H9 (cell line): Measurements from ENCODE around the gene C1QTNF9B. TPM values are rescaled to one million over a fixed set of nuclear protein-coding genes. Genes with fewer than 3 reads are reported as not detected.
A peak's percentile ranks its signal among the peaks of the same experiment; 100 is the strongest.

ENCODE experiments used
- DNase-seq: peaks from one replicate; pipeline ENCODE4 v3.0.0-alpha.2; 2017
- H2AFZ ChIP-seq: one replicate; pipeline ENCODE4 v1.6.1; 2013; ENCODE audit warnings: mild to moderate bottlenecking, low read length, control low read depth, moderate library complexity
- H2AK5ac ChIP-seq: 2 replicates; pipeline ENCODE4 v1.6.1; 2013; ENCODE audit warnings: low read length, control low read depth, mixed read lengths; ENCODE audit not compliant: insufficient read length
- H2BK120ac ChIP-seq: one replicate; pipeline ENCODE4 v1.6.1; 2013; ENCODE audit warnings: low read depth, mild to moderate bottlenecking, low read length, control low read depth, inconsistent platforms; ENCODE audit not compliant: poor library complexity, severe bottlenecking
- H2BK12ac ChIP-seq: 2 replicates; pipeline ENCODE4 v1.6.1; 2013; ENCODE audit warnings: low read length, control low read depth, mixed read lengths, low read depth; ENCODE audit not compliant: insufficient read length
- H2BK15ac ChIP-seq: 2 replicates; pipeline ENCODE4 v1.6.1; 2013; ENCODE audit warnings: low read depth, low read length, control low read depth
- H2BK20ac ChIP-seq: one replicate; pipeline ENCODE4 v1.6.1; 2013; ENCODE audit warnings: low read depth, mild to moderate bottlenecking, low read length, control low read depth, inconsistent platforms; ENCODE audit not compliant: poor library complexity, severe bottlenecking
- H2BK5ac ChIP-seq: 2 replicates; pipeline ENCODE4 v1.6.1; 2013; ENCODE audit warnings: low read length, control low read depth, mixed read lengths; ENCODE audit not compliant: insufficient read length
- H3K14ac ChIP-seq: 2 replicates; pipeline ENCODE4 v1.6.1; 2013; ENCODE audit warnings: low read length, control low read depth; ENCODE audit not compliant: insufficient read depth
- H3K18ac ChIP-seq: 2 replicates; pipeline ENCODE4 v1.6.1; 2013; ENCODE audit warnings: low read depth, mild to moderate bottlenecking, mixed read lengths, low read length, control low read depth; ENCODE audit not compliant: insufficient read length
- H3K23ac ChIP-seq: 2 replicates; pipeline ENCODE4 v1.6.1; 2013; ENCODE audit warnings: low read length, control low read depth, mixed read lengths, low read depth; ENCODE audit not compliant: insufficient read length
- H3K23me2 ChIP-seq: 2 replicates; pipeline ENCODE4 v1.6.1; 2013; ENCODE audit warnings: low read depth, mild to moderate bottlenecking, mixed read lengths, low read length, control low read depth; ENCODE audit not compliant: insufficient read length, poor library complexity, severe bottlenecking
- H3K27ac ChIP-seq: 2 replicates; pipeline ENCODE4 v1.5.1; 2013; ENCODE audit warnings: low read length, control low read depth, mixed read lengths, low read depth; ENCODE audit not compliant: insufficient read length
- H3K27me3 ChIP-seq: 2 replicates; pipeline ENCODE4 v1.6.1; 2013; ENCODE audit warnings: low read length, control low read depth, inconsistent platforms; ENCODE audit not compliant: insufficient read depth
- H3K4ac ChIP-seq: 2 replicates; pipeline ENCODE4 v1.6.1; 2013; ENCODE audit warnings: low read depth, mild to moderate bottlenecking, control low read depth, inconsistent platforms, low read length, moderate library complexity
- H3K4me1 ChIP-seq: 2 replicates; pipeline ENCODE4 v1.6.1; 2013; ENCODE audit warnings: low read length, control low read depth, inconsistent platforms; ENCODE audit not compliant: insufficient read depth
- H3K4me2 ChIP-seq: 2 replicates; pipeline ENCODE4 v1.6.1; 2013; ENCODE audit warnings: low read length, control low read depth, mixed read lengths; ENCODE audit not compliant: insufficient read length, insufficient read depth
- H3K56ac ChIP-seq: 2 replicates; pipeline ENCODE4 v1.6.1; 2013; ENCODE audit warnings: low read depth, mild to moderate bottlenecking, mixed read lengths, low read length, control low read depth; ENCODE audit not compliant: insufficient read length
- H3K79me1 ChIP-seq: 2 replicates; pipeline ENCODE4 v1.6.1; 2013; ENCODE audit warnings: low read depth, mild to moderate bottlenecking, moderate library complexity, low read length, control low read depth, inconsistent platforms; ENCODE audit not compliant: insufficient read depth, poor library complexity, severe bottlenecking
- H3K79me2 ChIP-seq: 2 replicates; pipeline ENCODE4 v1.6.1; 2013; ENCODE audit warnings: low read length, control low read depth, inconsistent platforms; ENCODE audit not compliant: insufficient read depth
- H3K9ac ChIP-seq: 2 replicates; pipeline ENCODE4 v1.6.1; 2013; ENCODE audit warnings: low read length, control low read depth, mixed read lengths; ENCODE audit not compliant: insufficient read length; ENCODE audit errors: extremely low read depth
- H3K9me3 ChIP-seq: one replicate; pipeline ENCODE4 v1.6.1; 2013; ENCODE audit warnings: low read depth, low read length, inconsistent platforms; ENCODE audit not compliant: control insufficient read depth
- H3T11ph ChIP-seq: one replicate; pipeline ENCODE4 v1.6.1; 2013; ENCODE audit warnings: mild to moderate bottlenecking, low read length, control low read depth, inconsistent platforms
- H4K20me1 ChIP-seq: one replicate; pipeline ENCODE4 v1.6.1; 2013; ENCODE audit not compliant: control insufficient read depth, insufficient read length, insufficient read depth
- H4K5ac ChIP-seq: 2 replicates; pipeline ENCODE4 v1.6.1; 2013; ENCODE audit warnings: low read depth, mild to moderate bottlenecking, mixed read lengths, low read length, control low read depth; ENCODE audit not compliant: insufficient read length
- H4K8ac ChIP-seq: replicated peaks from 2 replicates; pipeline ENCODE4 v1.6.1; 2013; ENCODE audit warnings: low read length, control low read depth, mixed read lengths, low read depth; ENCODE audit not compliant: insufficient read length
- H4K91ac ChIP-seq: 2 replicates; pipeline ENCODE4 v1.6.1; 2013; ENCODE audit warnings: low read depth, mild to moderate bottlenecking, moderate library complexity, mixed read lengths, low read length, control low read depth; ENCODE audit not compliant: insufficient read length
- H3K27ac Mint-ChIP-seq, 3 experiments: 2 replicates in 2 of 3; 3 replicates in 1 of 3; pipeline ENCODE4 v1.8.0; 2020 to 2021; ENCODE audit warnings: mixed read lengths in 3 of 3, mild to moderate bottlenecking in 1 of 3, moderate library complexity in 1 of 3
- H3K27me3 Mint-ChIP-seq: 2 replicates; pipeline ENCODE4 v1.8.0; 2021; ENCODE audit warnings: low read depth, mild to moderate bottlenecking, moderate library complexity, mixed read lengths
- H3K36me3 Mint-ChIP-seq, 3 experiments: 2 replicates in 2 of 3; 3 replicates in 1 of 3; pipeline ENCODE4 v1.8.0; 2020 to 2021; ENCODE audit warnings: low read depth in 3 of 3, mixed read lengths in 3 of 3; ENCODE audit not compliant: insufficient read depth in 1 of 3
- H3K4me1 Mint-ChIP-seq, 2 experiments: 2 replicates each; pipeline ENCODE4 v1.8.0; 2020; ENCODE audit warnings: mixed read lengths in 2 of 2
- H3K4me3 Mint-ChIP-seq, 2 experiments: 2 replicates in 1 of 2; 3 replicates in 1 of 2; pipeline ENCODE4 v1.8.0; 2020 to 2021; ENCODE audit warnings: mild to moderate bottlenecking in 2 of 2, mixed read lengths in 2 of 2, moderate library complexity in 1 of 2
- H3K9me3 Mint-ChIP-seq, 2 experiments: 2 replicates in 1 of 2; 3 replicates in 1 of 2; pipeline ENCODE4 v1.8.0; 2020; ENCODE audit warnings: mild to moderate bottlenecking in 2 of 2, mixed read lengths in 2 of 2, moderate library complexity in 1 of 2
- CTCF ChIP-seq: fragments of 200-600 bp; sonication (generic); conservative IDR thresholded peaks from 3 replicates; pipeline ENCODE4 v1.8.0; 2021; ENCODE audit warnings: antibody characterized with exemption, mild to moderate bottlenecking
- WGBS: extraction: QIAGEN DNeasy Blood & Tissue Kit; methylation state at CpG from one replicate; pipeline ENCODE4 v1.1.7; 2013; ENCODE audit warnings: missing lambda C conversion rate, low lambda C conversion rate, mixed read lengths; ENCODE audit not compliant: insufficient read length; ENCODE audit errors: extremely low coverage; 5-methylcytosine and 5-hydroxymethylcytosine counted together
- total RNA-seq: library from RNA; stranded (reverse); gene quantifications from 2 replicates; pipeline ENCODE4 v1.2.1, GENCODE V29; 2021

Gene C1QTNF9B
- total RNA-seq, 1 experiment from 2014 or later, result not detected

GRCh38 chr13:23922005-23922932 lies 25.0 kb upstream of the C1QTNF9B start:
- Histone ChIP-seq H2AK5ac (no peak overlapping the region), H2BK12ac (peak overlapping the region; percentile 74), H4K20me1 (no peaks in the 10 kb centered on the region), H2BK5ac (no peak overlapping the region), H2BK120ac (no peak overlapping the region), H3K9ac (no peak overlapping the region), H3K23ac (no peak overlapping the region), H4K8ac (no peak overlapping the region), H3K27me3 (no peaks in the 10 kb centered on the region), H3K79me2 (no peaks in the 10 kb centered on the region), H3K56ac (no peak overlapping the region), H3K23me2 (no peaks in the 10 kb centered on the region), H3K9me3 (no peaks in the 10 kb centered on the region), H3K18ac (no peak overlapping the region), H3K79me1 (no peaks in the 10 kb centered on the region), H3T11ph (no peak overlapping the region), H4K5ac (no peak overlapping the region), H2AFZ (no peak overlapping the region), H3K14ac (no peak overlapping the region), H3K27ac (no peak overlapping the region), H2BK20ac (no peak overlapping the region), H4K91ac (no peak overlapping the region), H2BK15ac (no peak overlapping the region), H3K4me1 (peaks cover 3% of the 10 kb centered on the region; the same call in 1 of the 2 replicates), H3K4ac (no peak overlapping the region), H3K4me2 (no peak overlapping the region)
- Mint-ChIP-seq H3K4me3 (no peak overlapping the region), H3K4me1 (peaks cover 16 to 17% of the 10 kb centered on the region in 2 experiments), H3K36me3 (peaks cover 0 to 4% (median 0%) of the 10 kb centered on the region in 3 experiments; a peak in 2 of 7 replicates), H3K27me3 (no peaks in the 10 kb centered on the region), H3K27ac (peak overlapping the region in 2 of 3 experiments; percentile 16 to 29; a peak in 4 of 7 replicates), H3K9me3 (peaks cover 0 to 2% of the 10 kb centered on the region in 2 experiments; a peak in 2 of 5 replicates)
- no peak for TF ChIP-seq CTCF
- no peak for DNase-seq
- WGBS, result no CpG with 5 or more reads among the region's 5 CpGs
